Smooth muscle cell (in vitro differentiated cells): ENCODE results near the gene CACNG1. TPM values are rescaled to one million over a fixed set of nuclear protein-coding genes. Genes with fewer than 3 reads are reported as not detected.

Experiments used
- DNase-seq: peaks from one replicate; lab custom pipeline; 2025; ENCODE audit not compliant: unreplicated experiment; lab: John Stamatoyannopoulos, UW
- H2AFZ ChIP-seq: fragments of 200-600 bp; sonication (generic); 2 replicates; pipeline ENCODE4 v1.6.0; 2016; ENCODE audit warnings: antibody characterized with exemption, low read depth, mild to moderate bottlenecking
- H3F3A ChIP-seq: fragments of 200-600 bp; sonication (generic); 2 replicates; pipeline ENCODE4 v1.6.0; 2017; ENCODE audit warnings: antibody characterized with exemption, low read depth
- H3K27ac ChIP-seq: fragments of 200-600 bp; sonication (generic); 2 replicates; pipeline ENCODE4 v1.5.1; 2016; ENCODE audit warnings: low read depth, mild to moderate bottlenecking
- H3K27me3 ChIP-seq: fragments of 200-600 bp; sonication (generic); 2 replicates; pipeline ENCODE4 v1.6.1; 2016; ENCODE audit warnings: low read depth, mild to moderate bottlenecking
- H3K36me3 ChIP-seq: fragments of 200-600 bp; sonication (generic); 2 replicates; pipeline ENCODE4 v1.5.1; 2016; ENCODE audit warnings: low read depth
- H3K4me1 ChIP-seq: fragments of 200-600 bp; sonication (generic); 2 replicates; pipeline ENCODE4 v1.5.1; 2016; ENCODE audit warnings: low read depth
- H3K4me2 ChIP-seq: fragments of 200-600 bp; sonication (generic); 2 replicates; pipeline ENCODE4 v1.6.0; 2016; ENCODE audit warnings: mild to moderate bottlenecking
- H3K4me3 ChIP-seq: fragments of 200-600 bp; sonication (generic); 2 replicates; pipeline ENCODE4 v1.5.1; 2016; ENCODE audit warnings: mild to moderate bottlenecking
- H3K79me2 ChIP-seq: fragments of 200-600 bp; sonication (generic); 2 replicates; pipeline ENCODE4 v1.6.0; 2016; ENCODE audit warnings: low read depth, mild to moderate bottlenecking
- H3K9ac ChIP-seq: fragments of 200-600 bp; sonication (generic); 2 replicates; pipeline ENCODE4 v1.6.0; 2016; ENCODE audit warnings: low read depth
- H3K9me3 ChIP-seq: fragments of 200-600 bp; sonication (generic); replicated peaks from 2 replicates; pipeline ENCODE4 v1.5.1; 2016; ENCODE audit warnings: low read depth
- H4K20me1 ChIP-seq: fragments of 200-600 bp; sonication (generic); 2 replicates; pipeline ENCODE4 v1.6.0; 2016; ENCODE audit warnings: low read depth
- WGBS: methylation state at CpG from one replicate; pipeline ENCODE4 v1.1.7; 2016; ENCODE audit warnings: low lambda C conversion rate; 5-methylcytosine and 5-hydroxymethylcytosine counted together
- polyA plus RNA-seq: library from polyadenylated mRNA; unstranded; fragments of >200 nt; fragmentation: Nextera tagmentation; extraction: Ambion mirVana; gene quantifications from 2 replicates; pipeline ENCODE4 v1.2.1, GENCODE V29; 2016
- total RNA-seq: library from RNA; depleted of rRNA; stranded (reverse); fragments of >200 nt; gene quantifications from 2 replicates; pipeline ENCODE4 v1.2.3, GENCODE V29; 2014
- TF ChIP-seq, protein P1 (sequence below): fragments of 200-600 bp; sonication (generic); IDR thresholded peaks from 2 replicates; pipeline ENCODE4 v1.5.1; 2017; ENCODE audit warnings: borderline replicate concordance, mild to moderate bottlenecking, antibody characterized with exemption; ENCODE audit not compliant: insufficient read depth, poor library complexity, severe bottlenecking

CACNG1 gene
- total and polyA plus RNA-seq, 2 experiments from 2014 or later, result not detected

DNA sequence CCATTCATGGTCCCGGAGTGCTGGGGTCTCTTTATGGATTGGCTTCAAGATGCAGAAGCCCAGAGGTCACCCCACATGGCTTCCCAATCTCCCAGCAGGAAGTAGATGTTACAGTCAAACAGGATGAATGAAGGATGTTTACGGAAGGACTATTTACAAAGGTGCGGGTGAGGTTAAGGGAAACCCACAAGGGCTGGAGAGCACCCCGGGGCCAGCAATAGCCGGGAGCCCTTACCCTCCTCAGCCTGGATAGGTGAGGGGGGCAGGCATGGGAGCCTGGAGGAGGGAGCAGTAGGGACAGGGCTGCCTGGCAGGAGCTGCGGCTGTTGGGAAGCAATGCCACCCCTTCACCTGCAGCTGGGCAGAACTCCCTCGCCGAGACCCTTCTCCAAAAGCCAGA lies 24.5 kb upstream of the CACNG1 start:
- no peak overlapping the region for H3K27ac ChIP-seq
- no peak for DNase-seq
- H3F3A ChIP-seq, result no peaks in the 10 kb centered on the region
- no peaks in the 10 kb centered on the region for H3K9me3 ChIP-seq
- H3K27me3 ChIP-seq, result no peaks in the 10 kb centered on the region
- H3K4me1 ChIP-seq, result no peaks in the 10 kb centered on the region
- H3K4me2 ChIP-seq, result no peak overlapping the region
- H3K36me3 ChIP-seq, result no peaks in the 10 kb centered on the region
- H4K20me1 ChIP-seq, result no peaks in the 10 kb centered on the region
- TF ChIP-seq, protein P1, sequence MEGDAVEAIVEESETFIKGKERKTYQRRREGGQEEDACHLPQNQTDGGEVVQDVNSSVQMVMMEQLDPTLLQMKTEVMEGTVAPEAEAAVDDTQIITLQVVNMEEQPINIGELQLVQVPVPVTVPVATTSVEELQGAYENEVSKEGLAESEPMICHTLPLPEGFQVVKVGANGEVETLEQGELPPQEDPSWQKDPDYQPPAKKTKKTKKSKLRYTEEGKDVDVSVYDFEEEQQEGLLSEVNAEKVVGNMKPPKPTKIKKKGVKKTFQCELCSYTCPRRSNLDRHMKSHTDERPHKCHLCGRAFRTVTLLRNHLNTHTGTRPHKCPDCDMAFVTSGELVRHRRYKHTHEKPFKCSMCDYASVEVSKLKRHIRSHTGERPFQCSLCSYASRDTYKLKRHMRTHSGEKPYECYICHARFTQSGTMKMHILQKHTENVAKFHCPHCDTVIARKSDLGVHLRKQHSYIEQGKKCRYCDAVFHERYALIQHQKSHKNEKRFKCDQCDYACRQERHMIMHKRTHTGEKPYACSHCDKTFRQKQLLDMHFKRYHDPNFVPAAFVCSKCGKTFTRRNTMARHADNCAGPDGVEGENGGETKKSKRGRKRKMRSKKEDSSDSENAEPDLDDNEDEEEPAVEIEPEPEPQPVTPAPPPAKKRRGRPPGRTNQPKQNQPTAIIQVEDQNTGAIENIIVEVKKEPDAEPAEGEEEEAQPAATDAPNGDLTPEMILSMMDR, result no peak
- WGBS, result 94% methylated on average over 8 of the region's 8 CpGs
- H3K4me3 ChIP-seq, result no peak overlapping the region
- no peaks in the 10 kb centered on the region for H3K79me2 ChIP-seq
- H2AFZ ChIP-seq, result no peak overlapping the region
- no peak overlapping the region for H3K9ac ChIP-seq

DNA sequence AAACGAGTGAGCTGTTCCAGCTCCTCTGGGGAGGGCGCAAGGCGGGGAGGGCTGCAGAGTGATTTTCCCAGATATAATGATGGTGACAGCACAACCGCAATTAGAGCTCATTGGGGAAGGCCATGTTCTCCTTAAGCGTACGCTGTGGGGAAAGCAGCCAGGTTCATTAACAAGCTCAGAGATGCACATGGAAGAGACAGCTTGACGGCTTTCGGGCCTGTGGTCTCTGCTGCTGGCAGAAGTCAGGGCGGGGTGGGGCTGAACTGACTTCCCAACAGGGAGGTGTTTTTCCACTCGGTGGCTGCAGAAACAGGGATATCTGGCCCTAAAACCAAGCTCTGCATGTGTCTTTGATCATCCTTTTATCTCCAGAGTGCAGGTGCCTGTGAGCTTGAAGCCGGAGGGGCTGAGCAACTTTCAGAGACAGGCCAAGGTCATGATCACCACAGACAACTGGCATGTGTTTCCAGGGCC lies 24.0 kb upstream of the CACNG1 start:
- H3K27me3 ChIP-seq, result no peaks in the 10 kb centered on the region
- no peak overlapping the region for H2AFZ ChIP-seq
- H3K4me1 ChIP-seq, result no peaks in the 10 kb centered on the region
- 91% methylated on average over 11 of the region's 11 CpGs for WGBS
- H3F3A ChIP-seq, result no peaks in the 10 kb centered on the region
- DNase-seq, result no peak
- H3K9me3 ChIP-seq, result no peaks in the 10 kb centered on the region
- H4K20me1 ChIP-seq, result no peaks in the 10 kb centered on the region
- H3K27ac ChIP-seq, result no peak overlapping the region
- no peak overlapping the region for H3K9ac ChIP-seq
- TF ChIP-seq, protein P1, result no peak
- no peaks in the 10 kb centered on the region for H3K79me2 ChIP-seq
- H3K36me3 ChIP-seq, result no peaks in the 10 kb centered on the region
- H3K4me2 ChIP-seq, result no peak overlapping the region
- no peak overlapping the region for H3K4me3 ChIP-seq

DNA sequence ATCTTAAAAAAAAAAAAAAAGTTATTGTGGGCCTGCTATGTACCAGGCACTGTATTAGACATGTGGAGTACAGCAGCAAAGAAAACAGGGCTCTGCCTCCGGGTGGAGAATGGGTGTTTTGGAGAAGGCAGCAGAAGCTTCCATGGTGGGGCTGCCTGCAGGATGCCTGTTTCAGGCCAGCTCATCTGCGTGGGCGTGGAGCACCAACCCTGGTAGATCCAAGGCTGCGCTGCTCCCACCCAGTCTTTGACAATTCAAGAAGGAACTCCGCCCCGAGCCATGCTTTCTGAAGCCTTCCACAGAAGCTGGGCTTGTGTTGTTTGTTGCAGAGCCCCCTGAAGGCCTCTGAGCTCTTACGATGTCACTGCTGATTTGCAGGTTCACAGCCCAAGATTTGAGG lies 23.2 kb upstream of the CACNG1 start:
- H3K9me3 ChIP-seq, result no peaks in the 10 kb centered on the region
- H3K27me3 ChIP-seq, result no peaks in the 10 kb centered on the region
- no peak overlapping the region for H3K4me2 ChIP-seq
- no peak for DNase-seq
- H3K79me2 ChIP-seq, result no peaks in the 10 kb centered on the region
- 89% methylated on average over 7 of the region's 7 CpGs for whole genome bisulfite sequencing
- H3K4me1 ChIP-seq, result no peaks in the 10 kb centered on the region
- H3K27ac ChIP-seq, result no peak overlapping the region
- H3K9ac ChIP-seq, result no peak overlapping the region
- TF ChIP-seq, protein P1, result no peak
- no peak overlapping the region for H3K4me3 ChIP-seq
- H3F3A ChIP-seq, result no peaks in the 10 kb centered on the region
- no peaks in the 10 kb centered on the region for H4K20me1 ChIP-seq
- no peaks in the 10 kb centered on the region for H3K36me3 ChIP-seq
- H2AFZ ChIP-seq, result no peak overlapping the region

DNA sequence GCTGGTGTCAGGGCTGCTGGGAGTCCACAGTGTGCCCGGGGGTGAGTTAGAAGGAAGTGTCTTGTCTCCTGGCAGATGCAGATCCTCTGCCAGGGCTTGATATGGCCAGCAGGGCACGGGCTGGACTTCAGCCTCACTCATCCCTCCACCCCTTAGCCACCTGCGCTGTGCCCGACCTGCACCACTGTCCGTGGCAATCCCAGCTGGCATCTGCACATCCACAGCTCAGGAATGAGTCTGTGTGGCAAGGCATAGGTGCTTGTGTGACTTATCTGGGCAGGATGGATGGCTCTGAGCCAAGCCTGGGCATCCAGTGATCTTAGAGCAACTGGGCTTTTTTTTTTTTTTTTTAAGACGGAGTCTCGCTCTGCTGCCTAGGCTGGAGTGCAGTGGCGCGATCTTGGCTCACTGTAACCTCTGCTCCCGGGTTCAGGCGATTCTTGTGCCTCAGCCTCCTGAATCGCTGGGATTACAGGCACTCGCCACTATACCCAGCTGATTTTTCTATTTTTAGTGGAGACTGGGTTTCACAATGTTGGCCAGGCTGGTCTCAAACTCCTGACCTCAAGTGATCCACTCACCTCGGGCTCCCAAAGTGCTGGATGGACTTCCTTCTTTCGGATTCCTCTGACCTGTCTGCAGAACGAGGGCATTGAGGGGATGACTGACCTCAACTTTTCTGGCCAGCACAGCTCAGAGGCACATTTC lies 22.5 kb upstream of the CACNG1 start:
- TF ChIP-seq, protein P1, result no peak
- no peak for DNase-seq
- no peaks in the 10 kb centered on the region for H3F3A ChIP-seq
- no peaks in the 10 kb centered on the region for H4K20me1 ChIP-seq
- H3K4me3 ChIP-seq, result no peak overlapping the region
- no peak overlapping the region for H3K27ac ChIP-seq
- H3K36me3 ChIP-seq, result no peaks in the 10 kb centered on the region
- H3K9me3 ChIP-seq, result no peaks in the 10 kb centered on the region
- H3K4me2 ChIP-seq, result no peak overlapping the region
- no peaks in the 10 kb centered on the region for H3K4me1 ChIP-seq
- H3K27me3 ChIP-seq, result no peaks in the 10 kb centered on the region
- no peaks in the 10 kb centered on the region for H3K79me2 ChIP-seq
- no peak overlapping the region for H3K9ac ChIP-seq
- H2AFZ ChIP-seq, result no peak overlapping the region
- 95% methylated on average over 16 of the region's 16 CpGs for WGBS
